Measurements from ENCODE around the gene MINK1. TPM values are rescaled to one million over a fixed set of nuclear protein-coding genes. Genes with fewer than 3 reads are reported as not detected.
A peak's percentile ranks its signal among the peaks of the same experiment; 100 is the strongest.

The MINK1 gene
- total RNA-seq, 1 donor from 2014 or later, result 65.3 TPM

- intact Hi-C loops (cut with micrococcal nuclease), result no loop called here
- peaks cover 43% of the 10 kb centered on the region for H3K36me3 Mint-ChIP-seq (ENCODE audit: low read depth)
- no peak overlapping the region for H3K27ac Mint-ChIP-seq
- H3K4me3 Mint-ChIP-seq, result no peak overlapping the region
- no peak for TF ChIP-seq CTCF (IDR thresholded peaks at IDR 0.05)
- H3K27me3 Mint-ChIP-seq, result no peaks in the 10 kb centered on the region
- H3K4me1 Mint-ChIP-seq, result peaks cover 3% of the 10 kb centered on the region
- ChIA-PET POLR2A (no interaction called here), CTCF (no interaction called here)
- ATAC-seq (ENCODE audit: low read depth) (no peak), DNase-seq (no peak)
- H3K9me3 Mint-ChIP-seq, result no peaks in the 10 kb centered on the region
These were observed 43.9 kb downstream of the MINK1 start for GRCh38 chr17:4877089-4877488.

DNA sequence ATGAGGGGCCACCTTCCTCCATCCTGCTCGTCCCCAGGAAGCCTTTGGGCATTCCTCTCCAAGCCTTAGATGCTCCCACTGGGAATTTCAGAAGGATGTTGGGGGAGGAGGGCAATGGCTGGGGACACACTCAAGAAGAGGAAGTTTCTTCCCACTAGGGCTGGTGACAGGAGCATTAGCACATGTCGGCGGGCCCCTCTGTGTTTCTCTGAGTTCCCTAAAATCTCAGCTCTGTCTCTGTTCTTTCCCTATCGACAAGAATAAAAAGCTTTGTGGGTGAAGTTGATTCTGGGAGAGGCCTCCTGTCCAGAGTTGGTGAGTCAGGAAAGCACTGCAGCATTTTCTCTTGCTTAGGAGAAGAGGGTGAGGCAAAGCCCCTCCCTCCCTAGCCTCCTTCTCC lies 46.5 kb downstream of the MINK1 start:
- Mint-ChIP-seq H3K4me3 (no peak overlapping the region), H3K9me3 (no peaks in the 10 kb centered on the region), H3K36me3 (ENCODE audit: low read depth) (peaks cover 46% of the 10 kb centered on the region), H3K4me1 (peaks cover 6% of the 10 kb centered on the region), H3K27ac (no peak overlapping the region), H3K27me3 (no peaks in the 10 kb centered on the region)
- ChIA-PET POLR2A (interaction anchor here (0.6 kb wide), 1 partner anchor 268 kb away, joined by 4 read pairs; no protein-coding TSS in a partner anchor), CTCF (interaction anchor here (1.0 kb wide), 1 partner anchor 170 kb away, joined by 3 read pairs; no protein-coding TSS in a partner anchor)
- TF ChIP-seq CTCF (IDR thresholded peaks at IDR 0.05), result no peak
- ATAC-seq (ENCODE audit: low read depth) (no peak), DNase-seq (no peak)
- intact Hi-C loops (cut with micrococcal nuclease), result no loop called here

GRCh38 chr17:4880857-4881256 lies 47.7 kb downstream of the MINK1 start:
- H3K9me3 Mint-ChIP-seq, result no peaks in the 10 kb centered on the region
- no peak for ATAC-seq (ENCODE audit: low read depth)
- peaks cover 6% of the 10 kb centered on the region for H3K4me1 Mint-ChIP-seq
- H3K36me3 Mint-ChIP-seq (ENCODE audit: low read depth), result peaks cover 56% of the 10 kb centered on the region
- intact Hi-C loops (cut with micrococcal nuclease), result no loop called here
- ChIA-PET CTCF (interaction anchor here (1.0 to 1.3 kb wide), 6 partner anchors 9 to 313 kb away, joined by 3 to 4 read pairs (median 3); partner anchors contain the start of genes ARRB2 and CHRNE), POLR2A (interaction anchor here (0.8 kb wide), 1 partner anchor 149 kb away, joined by 3 read pairs; the partner anchor contains the start of gene MED11)
- no peak overlapping the region for H3K27ac Mint-ChIP-seq
- no peak overlapping the region for H3K4me3 Mint-ChIP-seq
- no peak for TF ChIP-seq CTCF (IDR thresholded peaks at IDR 0.05)
- no peak for DNase-seq
- H3K27me3 Mint-ChIP-seq, result no peaks in the 10 kb centered on the region

- Mint-ChIP-seq H3K4me3 (no peak overlapping the region), H3K27me3 (no peaks in the 10 kb centered on the region), H3K36me3 (ENCODE audit: low read depth) (peaks cover 60% of the 10 kb centered on the region), H3K9me3 (no peaks in the 10 kb centered on the region), H3K27ac (no peak overlapping the region), H3K4me1 (peaks cover 6% of the 10 kb centered on the region)
- POLR2A ChIA-PET, result interaction anchor here (0.8 kb wide), 1 partner anchor 150 kb away, joined by 3 read pairs; the partner anchor contains the start of gene MED11
- peak; percentile 45 for TF ChIP-seq CTCF (IDR thresholded peaks at IDR 0.05)
- DNase-seq (peak; percentile 50), ATAC-seq (ENCODE audit: low read depth) (peak; percentile 93)
- CTCF ChIA-PET, result interaction anchor here (0.7 to 2.0 kb wide), 8 partner anchors 21 to 315 kb away, joined by 3 to 7 read pairs (median 3); partner anchors contain the start of genes CHRNE and MED11
- intact Hi-C loops (cut with micrococcal nuclease), result loop anchor here (1.0 kb wide), 4 partner anchors 74 to 172 kb away; partner anchors contain the start of genes ARRB2 and MED11
These were observed 48.8 kb downstream of the MINK1 start for GRCh38 chr17:4881761-4882555.

DNA sequence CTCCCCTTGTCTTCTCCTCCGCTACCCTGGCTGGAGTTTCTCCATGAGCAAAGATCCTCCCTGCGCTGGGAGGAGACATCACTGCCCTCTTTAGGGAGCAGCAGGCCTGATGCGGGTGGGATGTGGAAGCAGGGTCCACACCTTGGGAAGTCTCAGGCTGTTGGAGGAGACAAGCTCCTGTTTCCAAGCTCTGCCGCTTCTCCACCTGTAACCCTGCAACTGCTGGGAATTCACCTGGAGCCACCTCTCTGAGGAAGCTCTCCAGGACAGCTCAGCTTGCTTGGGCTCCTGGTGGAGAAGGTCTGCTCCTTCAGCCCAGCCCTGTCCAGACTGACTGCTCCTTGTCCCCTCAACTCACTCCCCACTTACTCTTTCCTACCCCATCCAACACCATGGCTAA lies 51.3 kb downstream of the MINK1 start:
- POLR2A ChIA-PET, result no interaction called here
- Mint-ChIP-seq H3K4me3 (no peak overlapping the region), H3K4me1 (peaks cover 10% of the 10 kb centered on the region), H3K9me3 (no peaks in the 10 kb centered on the region), H3K27ac (no peak overlapping the region), H3K36me3 (ENCODE audit: low read depth) (peaks cover 57% of the 10 kb centered on the region), H3K27me3 (no peaks in the 10 kb centered on the region)
- ATAC-seq (ENCODE audit: low read depth) (no peak), DNase-seq (no peak)
- CTCF ChIA-PET, result interaction anchor here (0.8 kb wide), 1 partner anchor 318 kb away, joined by 3 read pairs; no protein-coding TSS in a partner anchor
- intact Hi-C loops (cut with micrococcal nuclease), result no loop called here
- no peak for TF ChIP-seq CTCF (IDR thresholded peaks at IDR 0.05)
